KOPT-K1 (cell line): ENCODE data around the gene RHBDD3.
"Not testable (repeated sequence)": the region's sequence is repeated elsewhere in the genome, so short reads cannot be mapped to it uniquely, and the experiment has no call there.

ENCODE experiments used
- H3K27ac ChIP-seq: fragments of 200-600 bp; sonication (generic); 2 replicates; pipeline ENCODE4 v1.5.1; 2016; ENCODE audit warnings: antibody characterized with exemption, mild to moderate bottlenecking, low read depth, low read length; ENCODE audit not compliant: poor library complexity, severe bottlenecking
- H3K36me3 ChIP-seq: fragments of 200-600 bp; sonication (generic); 2 replicates; pipeline ENCODE4 v1.5.1; 2017; ENCODE audit warnings: antibody characterized with exemption, mild to moderate bottlenecking, low read length, moderate library complexity; ENCODE audit not compliant: insufficient read depth
- H3K9me3 ChIP-seq: fragments of 200-600 bp; sonication (generic); 2 replicates; pipeline ENCODE4 v1.5.1; 2017; ENCODE audit warnings: antibody characterized with exemption, low read length, mild to moderate bottlenecking; ENCODE audit not compliant: insufficient read depth, poor library complexity, severe bottlenecking

The RHBDD3 gene

GRCh38 chr22:29225422-29226090 is 42.2 kb downstream of the RHBDD3 start:
- H3K36me3 ChIP-seq, result peaks cover 6% of the 10 kb centered on the region; the same call in 1 of the 2 replicates
- H3K27ac ChIP-seq, result no peak overlapping the region
- H3K9me3 ChIP-seq, result no peaks in the 10 kb centered on the region

DNA sequence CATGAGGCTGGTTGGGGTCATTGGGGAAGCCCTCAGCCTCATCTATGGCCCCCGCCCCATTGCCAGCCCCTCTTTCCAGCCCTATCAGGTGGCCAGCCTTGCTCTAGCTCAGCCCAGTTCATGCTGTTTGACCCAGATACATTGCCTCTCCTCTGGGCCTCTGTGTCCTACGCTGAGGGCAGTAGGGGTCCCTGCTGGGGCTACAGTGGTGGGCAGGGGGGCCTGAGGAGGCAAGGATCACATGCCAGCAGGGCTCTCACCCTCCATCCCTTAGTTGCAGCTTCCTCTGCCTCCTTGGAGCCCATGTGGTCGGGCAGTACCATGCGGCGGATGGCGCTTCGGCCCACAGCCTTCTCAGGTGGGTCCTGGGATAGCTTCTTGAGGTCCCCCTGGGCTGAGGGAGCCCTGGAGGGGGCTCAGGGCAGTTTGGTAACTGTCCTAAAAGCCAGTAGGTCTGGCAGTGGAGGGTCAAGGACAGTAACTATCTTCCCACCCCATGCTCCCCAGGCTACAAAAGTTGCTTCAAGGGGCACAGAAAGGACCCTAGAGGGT is 42.8 kb downstream of the RHBDD3 start:
- H3K27ac ChIP-seq, result no peak overlapping the region
- peaks cover 6% of the 10 kb centered on the region; the same call in 1 of the 2 replicates for H3K36me3 ChIP-seq
- no peaks in the 10 kb centered on the region for H3K9me3 ChIP-seq

DNA sequence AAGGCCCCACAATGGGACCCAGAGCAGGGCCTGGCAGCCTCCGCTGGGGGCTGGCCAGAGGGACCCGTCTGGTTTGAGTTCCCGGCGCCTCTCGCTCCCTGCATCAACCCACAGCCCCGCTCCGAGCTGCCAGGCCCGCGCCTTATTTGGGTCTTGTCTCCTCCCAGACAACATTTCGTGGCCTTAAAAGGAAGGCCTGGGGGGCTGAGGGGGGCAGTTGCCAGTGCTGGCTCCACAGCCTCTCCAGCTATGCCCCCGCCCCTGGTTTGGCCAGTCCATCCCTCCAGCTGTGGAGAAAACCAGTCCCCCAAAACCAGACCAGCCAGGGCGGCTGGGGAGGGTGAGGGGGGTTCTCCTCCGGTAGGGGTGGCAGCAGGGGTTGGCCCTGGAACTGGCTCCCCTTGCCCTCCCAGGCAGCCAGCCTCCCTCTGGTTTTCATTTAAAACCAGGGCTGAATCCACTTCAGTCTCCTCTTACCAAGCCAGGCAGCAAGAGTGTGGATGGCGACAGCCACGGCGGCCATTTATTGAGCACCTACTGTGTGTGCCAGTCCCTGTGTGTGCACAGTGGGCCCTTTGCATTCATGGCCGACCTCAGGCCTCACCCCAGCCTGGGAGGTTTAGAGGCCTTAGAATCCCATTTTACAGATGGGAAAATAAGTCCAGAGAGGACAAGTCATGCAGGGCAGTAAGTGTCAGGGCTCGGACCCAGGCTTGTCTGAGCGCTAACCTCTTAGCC is 43.5 kb downstream of the RHBDD3 start:
- H3K27ac ChIP-seq, result no peak overlapping the region
- H3K36me3 ChIP-seq, result peaks cover 6% of the 10 kb centered on the region; the same call in 1 of the 2 replicates
- H3K9me3 ChIP-seq, result no peaks in the 10 kb centered on the region

GRCh38 chr22:29219881-29220670 is 47.7 kb downstream of the RHBDD3 start:
- Histone ChIP-seq H3K27ac (no peak overlapping the region), H3K9me3 (no peaks in the 10 kb centered on the region), H3K36me3 (peaks cover 32% of the 10 kb centered on the region; the same call in 1 of the 2 replicates)

- peaks cover 35% of the 10 kb centered on the region; the same call in 1 of the 2 replicates for H3K36me3 ChIP-seq
- not testable (repeated sequence) for H3K9me3 ChIP-seq, H3K27ac ChIP-seq
These were observed 48.4 kb downstream of the RHBDD3 start for GRCh38 chr22:29219409-29219782.

DNA sequence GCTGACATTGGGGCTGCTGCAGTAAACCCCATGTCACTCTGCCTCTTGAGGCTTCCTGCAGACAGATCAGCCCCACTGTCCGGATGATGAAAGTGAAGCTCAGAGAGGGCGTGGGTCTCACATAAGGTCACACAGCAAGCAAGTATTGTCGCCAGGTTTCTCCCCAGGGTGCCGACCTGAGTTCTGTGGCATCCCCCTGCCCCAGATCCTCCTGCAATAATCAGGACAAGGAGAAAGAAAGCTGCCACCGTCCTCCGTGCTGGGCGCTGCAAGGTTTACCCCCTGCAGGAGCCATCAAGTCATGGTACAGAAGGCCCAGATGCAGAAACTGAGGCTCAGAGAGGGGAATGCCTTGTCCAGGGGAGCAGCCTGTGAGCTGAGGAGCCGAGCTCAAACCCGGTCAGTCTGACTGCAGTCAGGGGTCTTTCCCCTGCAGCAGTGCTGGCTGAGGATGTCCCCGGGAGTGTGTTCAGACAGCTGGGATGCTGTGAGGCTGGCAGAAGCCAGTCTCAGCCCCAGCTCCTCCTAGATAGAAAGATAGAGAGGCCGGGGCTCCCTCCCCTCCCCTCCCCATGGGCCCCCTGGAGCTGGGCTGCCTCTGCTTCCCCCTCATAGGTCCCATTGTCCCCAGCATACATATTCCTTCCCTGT is 48.9 kb downstream of the RHBDD3 start:
- Histone ChIP-seq H3K9me3 (no peaks in the 10 kb centered on the region), H3K27ac (no peak overlapping the region), H3K36me3 (peaks cover 35% of the 10 kb centered on the region; the same call in 1 of the 2 replicates)

DNA sequence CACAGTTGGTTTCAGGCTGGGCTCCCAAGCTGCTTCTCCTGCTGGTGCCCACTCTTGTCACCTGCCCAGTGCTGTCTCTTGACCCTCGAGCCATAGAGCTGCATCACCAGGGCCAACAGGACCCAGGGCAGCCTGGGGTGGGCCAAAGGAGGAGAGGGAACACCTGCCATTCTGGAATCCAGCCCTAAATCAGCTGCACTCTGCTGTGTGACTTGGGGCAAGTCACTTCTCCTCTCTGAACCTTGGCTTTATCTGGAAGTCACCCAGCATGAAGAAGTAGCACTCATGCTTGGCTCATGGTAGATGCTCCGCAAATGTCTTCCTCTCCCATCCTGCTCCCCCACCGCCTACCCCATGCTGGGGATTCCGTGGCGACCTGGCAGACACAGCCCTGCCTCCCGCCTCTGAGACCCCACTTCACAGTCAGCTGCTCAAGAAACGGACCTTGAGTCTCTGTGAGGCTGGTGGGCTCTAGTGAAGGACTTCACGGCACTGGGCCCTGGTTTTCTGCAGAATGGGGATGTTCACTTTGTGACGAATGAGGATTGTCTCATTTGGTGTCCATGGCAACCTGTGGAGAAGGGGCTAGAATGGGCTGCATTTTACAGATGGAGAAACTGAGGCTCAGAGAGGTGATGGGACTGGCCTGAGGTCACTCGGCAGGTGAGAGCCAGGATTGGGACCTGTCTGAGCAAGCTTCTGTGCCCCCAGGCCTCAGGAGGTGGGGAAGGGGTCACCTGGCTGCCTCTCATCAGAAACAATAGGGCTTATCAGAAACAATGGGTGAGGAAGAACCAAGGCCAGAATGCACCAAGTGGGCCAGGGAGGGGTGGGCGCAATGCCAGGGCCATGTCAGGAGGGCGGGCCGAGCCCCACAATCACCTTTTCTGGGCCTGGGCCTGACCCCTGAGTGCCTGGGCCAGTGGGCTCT is 49.7 kb downstream of the RHBDD3 start:
- H3K9me3 ChIP-seq, result no peaks in the 10 kb centered on the region
- H3K27ac ChIP-seq, result no peak overlapping the region
- peaks cover 35% of the 10 kb centered on the region; the same call in 1 of the 2 replicates for H3K36me3 ChIP-seq

DNA sequence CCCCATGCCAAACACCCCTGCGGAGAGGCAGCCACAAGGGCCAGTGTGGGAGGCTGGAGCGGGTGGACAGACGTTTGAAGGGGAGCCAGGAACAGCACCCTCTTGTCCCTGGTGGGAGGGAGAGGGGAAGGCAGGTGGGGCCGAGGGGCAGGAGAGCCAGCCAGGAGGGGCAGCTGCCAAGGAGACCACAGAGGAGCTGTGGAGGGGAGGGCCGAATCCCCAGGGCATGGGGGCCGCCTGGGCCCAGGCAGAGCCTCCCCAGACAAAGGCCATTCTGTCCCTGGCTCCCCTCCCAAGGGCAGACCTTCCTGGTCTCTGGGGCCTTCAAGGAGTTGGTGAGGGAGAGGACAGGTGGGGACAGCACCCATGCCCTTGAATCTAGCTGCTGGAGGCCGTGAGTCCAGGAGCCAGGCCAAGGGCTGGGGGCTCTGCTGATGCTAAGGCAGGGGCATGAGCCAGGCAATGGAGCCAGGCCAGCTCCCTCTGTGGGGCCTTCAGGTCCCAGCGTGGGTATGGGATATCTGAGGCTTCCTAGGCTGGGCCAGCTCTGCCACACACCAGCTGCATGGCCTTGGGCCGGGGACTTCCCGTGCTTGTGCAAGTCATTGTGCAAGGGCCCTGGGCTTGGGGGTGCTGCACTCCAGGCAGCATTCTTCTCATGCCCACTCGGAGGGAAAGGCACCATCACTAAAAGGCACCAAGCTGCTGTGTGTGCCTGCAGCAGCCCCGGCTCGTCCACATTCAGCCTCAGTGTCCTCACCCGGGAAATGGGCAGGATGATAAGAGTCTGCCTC is 50.7 kb downstream of the RHBDD3 start:
- peaks cover 35% of the 10 kb centered on the region; the same call in 1 of the 2 replicates for H3K36me3 ChIP-seq
- no peaks in the 10 kb centered on the region for H3K9me3 ChIP-seq
- H3K27ac ChIP-seq, result no peak overlapping the region

- Histone ChIP-seq H3K27ac (no peak overlapping the region), H3K9me3 (no peaks in the 10 kb centered on the region), H3K36me3 (peaks cover 42% of the 10 kb centered on the region; the same call in 1 of the 2 replicates)
These were observed 51.5 kb downstream of the RHBDD3 start for GRCh38 chr22:29216011-29216872.

- H3K36me3 ChIP-seq, result peaks cover 46% of the 10 kb centered on the region; the same call in 1 of the 2 replicates
- H3K9me3 ChIP-seq, result no peaks in the 10 kb centered on the region
- no peak overlapping the region for H3K27ac ChIP-seq
These were observed 52.5 kb downstream of the RHBDD3 start for GRCh38 chr22:29215012-29215860.

DNA sequence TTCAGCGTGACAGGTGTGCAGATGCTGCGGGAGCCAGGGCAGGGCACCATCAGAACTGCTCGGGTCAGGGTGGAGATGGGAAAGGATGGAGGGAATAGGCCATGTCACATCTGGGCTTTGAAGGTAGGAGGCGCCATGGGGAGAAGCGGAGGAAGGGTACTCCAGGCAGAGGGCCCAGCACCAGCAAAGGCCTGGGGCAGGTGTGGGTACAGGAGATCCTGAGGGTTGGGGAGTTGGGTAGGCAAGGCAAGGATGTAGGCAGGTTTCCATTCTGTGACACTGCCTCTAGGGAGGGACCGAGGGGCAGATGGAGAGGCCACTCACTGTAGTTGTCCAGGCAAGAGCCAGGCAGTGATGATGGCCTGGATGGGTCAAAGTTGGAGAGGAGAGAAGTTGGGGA is 53.5 kb downstream of the RHBDD3 start:
- H3K9me3 ChIP-seq, result no peaks in the 10 kb centered on the region
- H3K36me3 ChIP-seq, result peaks cover 54% of the 10 kb centered on the region; the same call in 1 of the 2 replicates
- H3K27ac ChIP-seq, result no peak overlapping the region

DNA sequence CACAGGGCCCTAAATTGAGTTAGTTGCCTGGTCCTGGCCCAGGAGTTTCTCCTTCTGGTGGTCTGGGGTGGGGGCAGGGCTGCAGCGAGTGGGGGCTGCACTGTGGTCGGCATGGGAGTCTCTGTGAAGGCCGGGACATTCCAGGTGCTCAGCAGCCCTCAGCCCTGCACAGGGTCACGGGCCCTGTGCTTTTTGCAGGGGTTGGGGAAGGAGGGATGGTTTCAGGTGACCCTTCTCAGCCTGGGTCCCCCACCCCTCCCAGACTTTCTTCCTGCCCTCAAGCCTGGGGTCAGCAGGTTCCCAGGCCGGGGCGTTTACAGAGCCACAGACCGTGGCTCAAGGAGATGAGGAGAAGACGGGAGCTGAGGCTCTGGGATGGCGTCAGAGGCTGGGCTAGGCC is 54.3 kb downstream of the RHBDD3 start:
- H3K9me3 ChIP-seq, result no peaks in the 10 kb centered on the region
- no peak overlapping the region for H3K27ac ChIP-seq
- peaks cover 61% of the 10 kb centered on the region; the same call in 1 of the 2 replicates for H3K36me3 ChIP-seq
